Heart right ventricle (tissue), 16 donors: ENCODE data around the gene PPP1R2C. TPM values are rescaled to one million over a fixed set of nuclear protein-coding genes. Genes with fewer than 3 reads are reported as not detected.

Experiments used
- ATAC-seq, 8 donors: fragments of 200-7000 bp; cut with Tn5 transposase; one replicate each; pipeline ENCODE4 v1.9.1; 2020; ENCODE audit warnings: mild to moderate bottlenecking in 8 of 8, moderate library complexity in 8 of 8, moderate number of reproducible peaks in 1 of 8
- DNase-seq, 2 donors: peaks; one replicate each; pipeline ENCODE4 v3.0.0-alpha.2; 2020
- H3K27ac ChIP-seq, 10 donors: fragments of 200-600 bp; sonication (generic) in 2 of 10; one replicate each; pipeline versions ENCODE4 v1.5.0 to v1.8.0; 2020 to 2022; ENCODE audit warnings: mild to moderate bottlenecking in 3 of 10
- H3K27me3 ChIP-seq, 7 donors: fragments of 200-600 bp; one replicate each; pipeline ENCODE4 v1.8.0; 2021 to 2022; ENCODE audit warnings: mild to moderate bottlenecking in 2 of 7
- H3K36me3 ChIP-seq, 9 donors: fragments of 200-600 bp; sonication (generic) in 1 of 9; one replicate each; pipeline versions ENCODE4 v1.5.0 to v1.8.0; 2020 to 2022; ENCODE audit warnings: mild to moderate bottlenecking in 2 of 9
- H3K4me1 ChIP-seq, 9 donors: fragments of 200-600 bp; sonication (generic) in 1 of 9; one replicate each; pipeline versions ENCODE4 v1.5.0 to v1.8.0; 2020 to 2022; ENCODE audit warnings: mild to moderate bottlenecking in 4 of 9
- H3K4me3 ChIP-seq, 10 donors: fragments of 200-600 bp; sonication (generic) in 2 of 10; one replicate each; pipeline versions ENCODE4 v1.5.0 to v1.8.0; 2020 to 2022; ENCODE audit warnings: mild to moderate bottlenecking in 7 of 10, moderate library complexity in 2 of 10
- H3K9me3 ChIP-seq, 11 donors: fragments of 200-600 bp in 10 of 11; sonication (generic) in 2 of 11; one replicate each; pipeline versions ENCODE4 v1.5.0 to v1.8.0; 2013 to 2022; ENCODE audit warnings: mild to moderate bottlenecking in 2 of 11, control low read depth in 1 of 11, moderate library complexity in 1 of 11
- CTCF ChIP-seq, 9 donors: fragments of 200-600 bp; sonication (generic) in 2 of 9; IDR thresholded peaks; one replicate each; pipeline versions ENCODE4 v1.5.0 to v1.8.0; 2021 to 2022; ENCODE audit warnings: antibody characterized with exemption in 9 of 9, mild to moderate bottlenecking in 5 of 9, moderate library complexity in 1 of 9
- WGBS, 2 donors: extraction: QIAGEN DNeasy Blood & Tissue Kit; methylation state at CpG; one replicate each; pipeline ENCODE4 v1.1.7; 2013; ENCODE audit warnings: inconsistent platforms in 1 of 2; 5-methylcytosine and 5-hydroxymethylcytosine counted together
- intact Hi-C, 10 donors: fragments of 100-400 bp; cut with DNase I; formaldehyde crosslinking; loops; one replicate each; pipeline versions ENCODE4 v1.11.1 to v1.14.2; 2022
- polyA plus RNA-seq, 2 donors: library from polyadenylated mRNA; stranded (reverse); fragments of 200-250 nt; gene quantifications; one replicate each; pipeline ENCODE4 v1.2.3, GENCODE V29; 2013
- total RNA-seq, 10 donors: library from RNA; stranded (reverse); fragmentation: NEBNext Ultra II Directional in 3 of 10; extraction: Animal tissue kit (Norgen Biotek cat#: 25700) in 3 of 10; gene quantifications; one replicate each; pipeline versions ENCODE4 v1.2.1 to v1.2.4, GENCODE V29; 2021 to 2023
- donor health status: Arrhythmogenic right ventricular cardiomyopathy.
- donor health status: ischemic (EF 13 %, LVEDD 7.1; RV severe dilation, severe dysfunction).
- donor health status: healthy with polysubstance abuse.
- donor health status: DM: no; HTN: yes; CAD: no.
- donor health status: DM: no; HTN: no; CAD: no.
- donor health status: ischemic (EF 25% LVEDD 6.9; RV normal size, moderate dysfunction).
- donor health status: ischemic (EF 25% LVEDD 5.7; RV mildly dilated, moderate dysfunction).
- donor health status: healthy.
- donor health status: DM: yes; HTN: yes; CAD: no.
- donor health status: Ischemic cardiomyopathy.
- donor health status: ischemic (EF 35%, LVEDD 5.7; RV mildly dilated, moderate dysfunction).
- donor health status: nonischemic (EF 11% LVEDD 7.7; RV severe dilation, severe dysfunction).
- donor health status: DM: yes; HTN: yes; CAD: no.
- donor health status: PGD.
- donor health status: ischemic (EF 29% LVEDD 5.4; RV normal size, mild dysfunction).
- donor health status: nonischemic (EF 23%, LVEDD 6.1; RV moderate dilation, normal function).

PPP1R2C gene
- total and polyA plus RNA-seq, 12 donors = not detected

GRCh38 chrX:42740456-42740855 is 37.5 kb downstream of the PPP1R2C start:
- Histone ChIP-seq H3K4me1 (peaks cover 0 to 8% (median 0%) of the 10 kb centered on the region in 9 donors), H3K9me3 (no peaks in the 10 kb centered on the region), H3K4me3 (no peak overlapping the region), H3K27me3 (no peaks in the 10 kb centered on the region), H3K36me3 (no peaks in the 10 kb centered on the region), H3K27ac (no peak overlapping the region)
- 91 to 98% methylated on average over 1 of the region's 1 CpG for WGBS, 2 donors
- intact Hi-C loops = no loop called here
- ATAC-seq (no peak), DNase-seq (no peak)
- TF ChIP-seq CTCF (IDR thresholded peaks at IDR 0.05) = no peak

GRCh38 chrX:42739741-42740140 is 38.2 kb downstream of the PPP1R2C start:
- ATAC-seq (peak in 4 of 8 donors; percentile 53 to 72 (median 62)), DNase-seq (no peak)
- H3K4me3 ChIP-seq = no peak overlapping the region
- 32 to 47% methylated on average over 1 of the region's 1 CpG for whole genome bisulfite sequencing, 2 donors
- H3K9me3 ChIP-seq = no peaks in the 10 kb centered on the region
- peak overlapping the region in 3 of 10 donors; percentile 13 to 53 (median 37) for H3K27ac ChIP-seq
- intact Hi-C loops = no loop called here
- no peaks in the 10 kb centered on the region for H3K36me3 ChIP-seq
- peaks cover 0 to 8% (median 0%) of the 10 kb centered on the region in 9 donors for H3K4me1 ChIP-seq
- no peaks in the 10 kb centered on the region for H3K27me3 ChIP-seq
- no peak for TF ChIP-seq CTCF (IDR thresholded peaks at IDR 0.05)

GRCh38 chrX:42739258-42739657 is 38.7 kb downstream of the PPP1R2C start:
- 43 to 44% methylated on average over 4 of the region's 4 CpGs for WGBS, 2 donors
- Histone ChIP-seq H3K4me1 (peaks cover 0 to 8% (median 0%) of the 10 kb centered on the region in 9 donors), H3K36me3 (no peaks in the 10 kb centered on the region), H3K4me3 (no peak overlapping the region), H3K27ac (peak overlapping the region in 3 of 10 donors; percentile 13 to 53 (median 37)), H3K27me3 (no peaks in the 10 kb centered on the region), H3K9me3 (no peaks in the 10 kb centered on the region)
- no peak for TF ChIP-seq CTCF (IDR thresholded peaks at IDR 0.05)
- ATAC-seq (peak in 3 of 8 donors; percentile 28 to 75 (median 42)), DNase-seq (no peak)
- intact Hi-C loops = no loop called here

GRCh38 chrX:42738552-42738951 is 39.4 kb downstream of the PPP1R2C start:
- Histone ChIP-seq H3K27me3 (no peaks in the 10 kb centered on the region), H3K9me3 (no peaks in the 10 kb centered on the region), H3K36me3 (no peaks in the 10 kb centered on the region), H3K4me3 (no peak overlapping the region), H3K27ac (peak overlapping the region in 2 of 10 donors; percentile 13 to 37), H3K4me1 (peaks cover 0 to 8% (median 0%) of the 10 kb centered on the region in 9 donors)
- no peak for ATAC-seq
- intact Hi-C loops = no loop called here
- no peak for DNase-seq
- 80 to 93% methylated on average over 2 of the region's 2 CpGs for WGBS, 2 donors
- TF ChIP-seq CTCF (IDR thresholded peaks at IDR 0.05) = no peak
